HG03457 (cell line): ENCODE measurements around the gene CTTNBP2NL.
"Not testable (repeated sequence)": the region's sequence is repeated elsewhere in the genome, so short reads cannot be mapped to it uniquely, and the experiment has no call there.

Source experiments
- ATAC-seq: cut with Tn5 transposase; IDR thresholded peaks from one replicate; pipeline ENCODE4 v1.9.1; 2021; ENCODE audit warnings: moderate number of reproducible peaks; ENCODE audit not compliant: unreplicated experiment

The CTTNBP2NL gene

GRCh38 chr1:112386731-112387346, 9.2 kb upstream of the CTTNBP2NL start:
- ATAC-seq: no peak

GRCh38 chr1:112387807-112388206, 8.2 kb upstream of the CTTNBP2NL start:
- ATAC-seq: no peak

GRCh38 chr1:112388436-112388835, 7.6 kb upstream of the CTTNBP2NL start:
- no peak for ATAC-seq

- ATAC-seq: no peak
Observed at GRCh38 chr1:112389689-112390088, 6.3 kb upstream of the CTTNBP2NL start.

GRCh38 chr1:112390335-112390734, 5.7 kb upstream of the CTTNBP2NL start:
- ATAC-seq: not testable (repeated sequence)

GRCh38 chr1:112390775-112391602, 5.0 kb upstream of the CTTNBP2NL start:
- ATAC-seq: no peak

- ATAC-seq: no peak
Observed at GRCh38 chr1:112391603-112391940, 4.4 kb upstream of the CTTNBP2NL start.

GRCh38 chr1:112393631-112393974, 2.4 kb upstream of the CTTNBP2NL start:
- no peak for ATAC-seq

- ATAC-seq: no peak
Observed at GRCh38 chr1:112394743-112395062, 1.3 kb upstream of the CTTNBP2NL start.

- no peak for ATAC-seq
Observed at GRCh38 chr1:112395256-112395820, 676 bp upstream of the CTTNBP2NL start.

GRCh38 chr1:112396653-112397471, 848 bp downstream of the CTTNBP2NL start:
- no peak for ATAC-seq

GRCh38 chr1:112397841-112398240, 1.8 kb downstream of the CTTNBP2NL start:
- ATAC-seq: no peak

GRCh38 chr1:112399456-112399855, 3.4 kb downstream of the CTTNBP2NL start:
- no peak for ATAC-seq

GRCh38 chr1:112400706-112401105, 4.7 kb downstream of the CTTNBP2NL start:
- not testable (repeated sequence) for ATAC-seq

- no peak for ATAC-seq
Observed at GRCh38 chr1:112402682-112403643, 6.9 kb downstream of the CTTNBP2NL start.

GRCh38 chr1:112406771-112407170, 10.8 kb downstream of the CTTNBP2NL start:
- ATAC-seq: no peak

GRCh38 chr1:112409414-112409813, 13.4 kb downstream of the CTTNBP2NL start:
- no peak for ATAC-seq

GRCh38 chr1:112410673-112411072, 14.7 kb downstream of the CTTNBP2NL start:
- no peak for ATAC-seq

GRCh38 chr1:112417271-112417670, 21.3 kb downstream of the CTTNBP2NL start:
- no peak for ATAC-seq

GRCh38 chr1:112418099-112418892, 22.3 kb downstream of the CTTNBP2NL start:
- no peak for ATAC-seq
